Activated naive CD4-positive, alpha-beta T cell treated with anti-CD3 and anti-CD28 coated beads, Interleukin-2, amount 50 U/mL, for 72 hours (primary cell): Measurements from ENCODE around the gene NETO2. TPM values are rescaled to one million over a fixed set of nuclear protein-coding genes. Genes with fewer than 3 reads are reported as not detected.

Experiments used
- ATAC-seq, 2 donors: fragments of 150-1000 bp; cut with Tn5 transposase; 2 replicates each; pipeline ENCODE4 v1.10.0; 2021; ENCODE audit warnings: mild to moderate bottlenecking in 2 of 2, moderate library complexity in 2 of 2
- DNase-seq, 2 donors: peaks; one replicate each; pipeline ENCODE4 v3.0.0; 2021 to 2022; ENCODE audit warnings: low spot score in 2 of 2
- H3K27ac Mint-ChIP-seq, 2 donors: one replicate each; pipeline ENCODE4 v1.8.0; 2022; ENCODE audit warnings: mild to moderate bottlenecking in 2 of 2, mixed read lengths in 2 of 2
- H3K36me3 Mint-ChIP-seq, 2 donors: one replicate each; pipeline ENCODE4 v1.8.0; 2022; ENCODE audit warnings: mixed read lengths in 2 of 2
- H3K9me3 Mint-ChIP-seq, 2 donors: one replicate each; pipeline ENCODE4 v1.8.0; 2022; ENCODE audit warnings: mixed read lengths in 2 of 2
- total RNA-seq, 2 donors: library from RNA; stranded (reverse); gene quantifications; one replicate each; pipeline ENCODE4 v1.2.3, GENCODE V29; 2022

Gene NETO2
- total RNA-seq, 2 donors from 2014 or later, result 1.1 to 7.3 TPM

DNA sequence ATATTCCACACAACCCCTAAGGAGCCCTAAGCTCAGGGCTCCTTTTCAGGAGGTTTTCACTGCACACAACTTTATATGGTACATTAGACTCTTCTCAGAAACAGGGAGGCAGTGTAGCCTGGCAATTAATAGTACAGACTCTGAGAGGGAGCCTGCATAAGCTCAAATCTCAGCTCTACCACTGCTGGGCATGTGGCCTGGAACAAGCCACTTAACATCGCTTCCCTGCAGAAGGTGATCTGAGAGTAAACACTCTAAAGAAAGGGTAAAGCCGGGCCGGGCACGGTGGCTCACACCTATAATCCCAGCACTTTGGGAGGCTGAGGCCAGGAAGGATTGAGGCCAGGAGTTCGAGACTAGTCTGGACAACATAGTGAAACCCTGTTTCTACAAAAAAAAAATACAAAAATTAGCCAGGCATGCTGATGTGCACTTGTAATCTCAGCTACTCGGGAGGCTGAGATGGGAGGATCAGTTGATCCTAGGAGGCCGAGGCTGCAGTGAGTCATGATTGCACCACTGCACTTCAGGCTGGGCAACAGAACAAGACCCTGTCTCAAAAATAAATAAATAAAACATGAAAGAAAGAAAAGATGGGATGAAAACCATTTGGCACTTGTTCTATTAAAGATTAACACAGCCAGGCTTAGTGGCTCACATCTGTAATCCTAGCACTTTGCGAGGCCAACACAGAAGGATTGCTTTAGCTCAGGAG lies 99.6 kb downstream of the NETO2 start:
- no peak for ATAC-seq
- H3K36me3 Mint-ChIP-seq, result no peaks in the 10 kb centered on the region
- no peak overlapping the region for H3K27ac Mint-ChIP-seq
- H3K9me3 Mint-ChIP-seq, result no peaks in the 10 kb centered on the region
- DNase-seq, result no peak

DNA sequence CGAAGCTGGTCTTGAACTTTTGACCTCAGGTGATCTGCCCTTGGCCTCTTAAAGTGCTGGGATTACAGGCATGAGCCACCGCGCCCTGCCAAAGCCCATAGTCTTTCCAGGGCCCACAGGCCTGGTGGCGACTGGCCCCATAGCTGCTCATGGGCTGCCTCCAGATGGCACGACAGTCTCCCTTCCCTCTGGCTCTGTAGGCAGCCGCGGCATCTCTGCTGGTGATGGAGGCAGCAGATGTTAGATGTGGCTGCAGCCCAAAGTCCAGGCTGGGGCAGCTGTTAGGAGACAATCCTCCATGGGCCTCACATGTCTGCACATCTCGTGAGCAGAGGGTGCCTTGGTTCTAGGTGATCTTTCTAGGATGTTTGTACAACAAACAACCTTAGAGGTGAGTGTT lies 100.5 kb downstream of the NETO2 start:
- DNase-seq (no peak), ATAC-seq (no peak)
- H3K9me3 Mint-ChIP-seq, result no peaks in the 10 kb centered on the region
- H3K36me3 Mint-ChIP-seq, result no peaks in the 10 kb centered on the region
- H3K27ac Mint-ChIP-seq, result no peak overlapping the region

DNA sequence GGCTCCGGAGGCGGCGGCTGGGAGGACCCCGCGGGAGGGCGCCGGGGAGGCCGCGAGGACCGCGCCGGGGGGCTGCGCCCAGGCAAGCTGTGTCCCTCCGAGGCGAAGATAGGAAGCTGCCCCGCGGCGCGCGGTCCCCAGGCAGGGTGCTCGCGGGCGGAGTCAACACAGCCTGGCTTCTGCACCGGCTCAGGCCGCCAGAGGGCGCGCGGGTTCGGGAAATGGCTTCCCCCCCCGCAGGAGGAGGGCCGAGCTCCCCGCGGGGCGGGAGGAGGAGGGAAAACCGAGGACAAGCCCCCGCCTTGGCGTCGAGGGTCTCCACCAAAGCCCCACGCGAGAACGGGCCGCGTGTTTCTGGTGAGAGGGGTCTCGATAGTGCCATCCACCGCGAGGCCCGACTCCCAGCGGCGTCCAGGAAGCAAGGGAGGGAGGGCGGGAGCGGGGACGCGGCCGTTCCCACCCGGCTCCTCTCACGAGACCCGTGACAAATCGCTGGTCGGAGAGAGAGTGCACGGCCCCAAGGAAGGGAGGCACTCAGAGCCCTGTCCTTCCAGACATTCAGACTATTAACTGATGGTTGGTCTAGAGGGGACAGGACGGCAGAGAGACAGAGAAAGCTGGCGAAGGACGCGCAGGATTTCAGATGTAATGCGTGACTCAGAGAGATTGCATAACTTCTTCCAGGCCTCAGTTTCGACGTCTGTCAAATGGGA lies 105.8 kb downstream of the NETO2 start:
- peak overlapping the region in 1 of 2 donors; percentile 37 for H3K27ac Mint-ChIP-seq
- peak; percentile 86 to 98 for DNase-seq
- peak; percentile 97 to 99 for ATAC-seq
- H3K9me3 Mint-ChIP-seq, result no peaks in the 10 kb centered on the region
- H3K36me3 Mint-ChIP-seq, result no peaks in the 10 kb centered on the region

GRCh38 chr16:47037396-47037745 lies 106.4 kb downstream of the NETO2 start:
- peak; percentile 44 to 55 for ATAC-seq
- Mint-ChIP-seq H3K9me3 (no peaks in the 10 kb centered on the region), H3K27ac (peak overlapping the region in 1 of 2 donors; percentile 37), H3K36me3 (no peaks in the 10 kb centered on the region)
- peak in 1 of 2 donors; percentile 41 for DNase-seq

- ATAC-seq, result no peak
- no peaks in the 10 kb centered on the region for H3K9me3 Mint-ChIP-seq
- H3K27ac Mint-ChIP-seq, result no peak overlapping the region
- H3K36me3 Mint-ChIP-seq, result no peaks in the 10 kb centered on the region
- no peak for DNase-seq
These were observed 107.5 kb downstream of the NETO2 start for GRCh38 chr16:47036201-47036600.

DNA sequence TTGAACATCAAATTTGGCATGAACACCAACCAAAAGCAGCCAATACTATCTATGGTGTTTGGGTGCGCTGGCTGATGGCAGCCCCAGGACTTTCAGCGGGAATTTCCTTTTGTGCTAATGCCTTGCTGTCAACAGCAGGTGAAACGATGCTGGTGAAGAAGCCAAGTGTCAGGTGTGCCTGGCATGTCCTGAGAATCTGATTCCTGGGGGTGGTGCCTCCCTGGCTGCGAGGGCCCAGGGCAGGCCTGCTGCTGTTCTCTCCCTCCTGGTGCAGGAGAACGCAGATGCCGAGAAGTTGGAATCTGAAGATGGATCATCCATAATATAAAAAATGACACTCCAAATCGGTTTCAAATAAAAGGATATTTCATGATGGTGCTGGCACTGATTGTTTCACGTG lies 108.3 kb downstream of the NETO2 start:
- Mint-ChIP-seq H3K9me3 (no peaks in the 10 kb centered on the region), H3K27ac (no peak overlapping the region), H3K36me3 (no peaks in the 10 kb centered on the region)
- no peak for ATAC-seq
- DNase-seq, result no peak

DNA sequence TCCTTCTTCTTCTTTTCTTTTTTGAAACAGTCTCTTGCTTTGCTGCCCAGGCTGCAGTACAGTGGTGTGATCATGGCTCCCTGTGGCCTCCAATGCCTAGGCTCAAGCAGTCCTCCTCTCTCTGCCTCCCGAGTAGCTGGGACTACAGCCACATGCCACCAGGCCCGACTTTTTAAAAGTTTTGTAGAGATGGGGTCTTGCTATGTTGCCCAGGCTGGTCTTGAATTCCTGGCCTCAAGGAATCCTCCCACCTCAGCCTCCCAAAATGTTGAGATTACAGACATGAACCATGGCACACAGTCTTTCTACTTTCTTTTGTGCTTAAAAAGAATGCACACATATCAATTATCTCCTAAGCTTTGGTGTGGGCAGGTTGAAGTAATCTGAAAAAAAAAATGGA lies 109.3 kb downstream of the NETO2 start:
- Mint-ChIP-seq H3K36me3 (no peaks in the 10 kb centered on the region), H3K27ac (peak overlapping the region; percentile 52 to 54), H3K9me3 (no peaks in the 10 kb centered on the region)
- ATAC-seq (no peak), DNase-seq (no peak)

- H3K27ac Mint-ChIP-seq, result peak overlapping the region in 1 of 2 donors; percentile 36
- no peaks in the 10 kb centered on the region for H3K36me3 Mint-ChIP-seq
- no peaks in the 10 kb centered on the region for H3K9me3 Mint-ChIP-seq
- ATAC-seq, result no peak
- no peak for DNase-seq
These were observed 110.6 kb downstream of the NETO2 start for GRCh38 chr16:47033176-47033575.

- DNase-seq, result no peak
- no peaks in the 10 kb centered on the region for H3K36me3 Mint-ChIP-seq
- no peak for ATAC-seq
- no peak overlapping the region for H3K27ac Mint-ChIP-seq
- no peaks in the 10 kb centered on the region for H3K9me3 Mint-ChIP-seq
These were observed 114.0 kb downstream of the NETO2 start for GRCh38 chr16:47029724-47030123.

DNA sequence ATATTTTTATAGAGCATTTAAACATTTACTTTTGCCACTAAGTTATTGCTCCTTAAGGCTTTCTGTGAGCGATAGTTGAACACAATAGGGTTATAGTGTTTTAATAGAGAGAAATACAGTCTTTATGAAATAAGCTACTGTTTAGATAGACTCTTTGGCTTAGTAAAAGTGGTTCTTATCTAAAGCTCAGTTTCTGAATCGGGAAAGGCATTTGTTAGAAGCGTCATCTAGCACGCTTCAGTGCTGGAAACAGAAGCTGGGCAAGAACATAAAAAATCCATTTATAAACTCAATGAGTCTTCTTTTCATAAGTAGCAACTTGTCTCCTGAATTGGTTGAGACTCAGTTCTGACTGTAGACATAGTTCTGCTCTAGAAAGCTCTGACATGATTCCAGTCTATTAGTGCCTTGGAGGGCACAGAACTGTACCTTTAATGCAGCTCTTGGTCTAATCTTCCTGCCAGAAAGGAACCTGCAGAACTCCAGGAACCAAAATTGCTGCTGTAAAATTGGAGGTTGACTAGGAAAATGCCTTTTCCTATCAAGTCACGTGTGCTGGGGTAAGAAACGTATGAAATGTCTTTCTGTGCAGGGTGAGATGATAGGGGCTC lies 114.9 kb downstream of the NETO2 start:
- ATAC-seq, result no peak
- no peak for DNase-seq
- Mint-ChIP-seq H3K9me3 (no peaks in the 10 kb centered on the region), H3K27ac (no peak overlapping the region), H3K36me3 (no peaks in the 10 kb centered on the region)

Other genes with a start within 250 kb of the NETO2 start
- 10 to 100 TPM; 55.4 to 61.4 TPM for gene DNAJA2, start 170.3 kb downstream of the NETO2 start, total RNA-seq